ENCODE data around the gene AIFM2.
"Not testable (repeated sequence)": the region's sequence is repeated elsewhere in the genome, so short reads cannot be mapped to it uniquely, and the experiment has no call there.

Gene AIFM2

GRCh38 chr10:70090951-70091350 lies 41.7 kb downstream of the AIFM2 start:
- DNase-seq = no peak

GRCh38 chr10:70090013-70090412 lies 42.6 kb downstream of the AIFM2 start:
- DNase-seq = no peak

- DNase-seq = no peak
These were observed 44.3 kb downstream of the AIFM2 start for GRCh38 chr10:70088308-70088698.

- no peak for DNase-seq
These were observed 44.9 kb downstream of the AIFM2 start for GRCh38 chr10:70087616-70088307.

- no peak for DNase-seq
These were observed 46.5 kb downstream of the AIFM2 start for GRCh38 chr10:70085975-70086613.

GRCh38 chr10:70084189-70084588 lies 48.4 kb downstream of the AIFM2 start:
- DNase-seq = peak; percentile 22

- DNase-seq = not testable (repeated sequence)
These were observed 51.8 kb downstream of the AIFM2 start for GRCh38 chr10:70080789-70081188.

- DNase-seq = no peak
These were observed 53.7 kb downstream of the AIFM2 start for GRCh38 chr10:70078937-70079336.

- DNase-seq = no peak
These were observed 54.3 kb downstream of the AIFM2 start for GRCh38 chr10:70078329-70078728.

GRCh38 chr10:70074971-70075370 lies 57.7 kb downstream of the AIFM2 start:
- no peak for DNase-seq

- DNase-seq = no peak
These were observed 58.5 kb downstream of the AIFM2 start for GRCh38 chr10:70074165-70074564.

GRCh38 chr10:70070834-70071233 lies 61.8 kb downstream of the AIFM2 start:
- DNase-seq = no peak

GRCh38 chr10:70069346-70069745 lies 63.3 kb downstream of the AIFM2 start:
- DNase-seq = no peak

- DNase-seq = no peak
These were observed 63.7 kb downstream of the AIFM2 start for GRCh38 chr10:70068925-70069324.

GRCh38 chr10:70067586-70067985 lies 65.0 kb downstream of the AIFM2 start:
- no peak for DNase-seq

- no peak for DNase-seq
These were observed 66.4 kb downstream of the AIFM2 start for GRCh38 chr10:70066190-70066589.

GRCh38 chr10:70064486-70064885 lies 68.1 kb downstream of the AIFM2 start:
- no peak for DNase-seq

- DNase-seq = no peak
These were observed 69.1 kb downstream of the AIFM2 start for GRCh38 chr10:70063418-70064098.

Measured in CD4-positive, alpha-beta T cell treated with Interleukin-21 for 1 hour (primary cell).